Endodermal cell (in vitro differentiated cells): ENCODE measurements around the gene KIAA0930. TPM values are rescaled to one million over a fixed set of nuclear protein-coding genes. Genes with fewer than 3 reads are reported as not detected.

Experiments used
- DNase-seq: peaks from one replicate; pipeline ENCODE4 v3.0.0-alpha.2; 2017
- H3K27ac ChIP-seq: 2 replicates; pipeline ENCODE4 v1.5.1; 2013; ENCODE audit warnings: mild to moderate bottlenecking, low read depth, low read length, moderate library complexity
- H3K27me3 ChIP-seq: 2 replicates; pipeline ENCODE4 v1.6.1; 2013; ENCODE audit warnings: mild to moderate bottlenecking, low read length, moderate library complexity; ENCODE audit not compliant: insufficient read depth, control insufficient read depth, poor library complexity, severe bottlenecking
- H3K36me3 ChIP-seq: 2 replicates; pipeline ENCODE4 v1.7.0; 2013; ENCODE audit warnings: mild to moderate bottlenecking, low read length, moderate library complexity; ENCODE audit not compliant: control insufficient read depth, insufficient read depth
- H3K4me1 ChIP-seq: one replicate; pipeline ENCODE4 v1.7.0; 2013; ENCODE audit warnings: low read length; ENCODE audit not compliant: control insufficient read depth, insufficient read depth
- H3K4me3 ChIP-seq: 2 replicates; pipeline ENCODE4 v1.5.1; 2013; ENCODE audit warnings: mild to moderate bottlenecking, low read length, moderate library complexity
- H3K9ac ChIP-seq: 2 replicates; pipeline ENCODE4 v1.6.1; 2013; ENCODE audit warnings: mild to moderate bottlenecking, low read length, moderate library complexity; ENCODE audit not compliant: poor library complexity, severe bottlenecking; ENCODE audit errors: extremely low read depth
- H3K9me3 ChIP-seq: 2 replicates; pipeline ENCODE4 v1.6.1; 2013; ENCODE audit warnings: mild to moderate bottlenecking, low read length, moderate library complexity; ENCODE audit not compliant: control insufficient read depth
- H3K27ac Mint-ChIP-seq: 2 replicates; pipeline ENCODE4 v1.8.0; 2020; ENCODE audit warnings: mixed read lengths
- H3K27me3 Mint-ChIP-seq: 2 replicates; pipeline ENCODE4 v1.8.0; 2021; ENCODE audit warnings: mild to moderate bottlenecking, mixed read lengths; ENCODE audit not compliant: insufficient read depth
- H3K36me3 Mint-ChIP-seq: 2 replicates; pipeline ENCODE4 v1.8.0; 2020; ENCODE audit warnings: low read depth, mixed read lengths
- H3K4me1 Mint-ChIP-seq: 2 replicates; pipeline ENCODE4 v1.8.0; 2020; ENCODE audit warnings: mixed read lengths
- H3K4me3 Mint-ChIP-seq: 2 replicates; pipeline ENCODE4 v1.8.0; 2020; ENCODE audit warnings: mild to moderate bottlenecking, moderate library complexity, mixed read lengths
- H3K9me3 Mint-ChIP-seq: 2 replicates; pipeline ENCODE4 v1.8.0; 2020; ENCODE audit warnings: mild to moderate bottlenecking, mixed read lengths
- CTCF ChIP-seq: fragments of 200-600 bp; sonication (generic); conservative IDR thresholded peaks from 2 replicates; pipeline ENCODE4 v1.5.0; 2021; ENCODE audit warnings: antibody characterized with exemption, mild to moderate bottlenecking
- WGBS, 2 experiments: methylation state at CpG; one replicate each; pipeline versions ENCODE4 v1.1.5 to v1.1.7; 2013; ENCODE audit warnings: missing lambda C conversion rate in 2 of 2, mixed read lengths in 1 of 2; ENCODE audit not compliant: insufficient coverage in 1 of 2, insufficient read length in 1 of 2; 5-methylcytosine and 5-hydroxymethylcytosine counted together
- total RNA-seq, 2 donors: library from RNA; stranded (reverse); fragmentation: NEBNext Ultra II Directional in 1 of 2; extraction: Animal tissue kit (Norgen Biotek cat#: 25700) in 1 of 2; gene quantifications; 2 replicates in 1 of 2; 3 replicates in 1 of 2; pipeline ENCODE4 v1.2.1, GENCODE V29; 2021

The KIAA0930 gene
- total RNA-seq, 2 donors from 2014 or later = 36.2 to 47.8 TPM

- no peak overlapping the region for H3K9ac ChIP-seq
- H3K27me3 ChIP-seq = peaks cover 13% of the 10 kb centered on the region
Observed at GRCh38 chr22:45238076-45238956, 2.4 kb downstream of the KIAA0930 start.

GRCh38 chr22:45237065-45237990 lies 3.4 kb downstream of the KIAA0930 start:
- Histone ChIP-seq H3K4me3 (no peak overlapping the region), H3K9ac (no peak overlapping the region), H3K27ac (no peak overlapping the region), H3K9me3 (no peaks in the 10 kb centered on the region), H3K27me3 (peaks cover 13% of the 10 kb centered on the region), H3K4me1 (peaks cover 3% of the 10 kb centered on the region), H3K36me3 (peaks cover 5% of the 10 kb centered on the region)
- peaks cover 22% of the 10 kb centered on the region for H3K27me3 Mint-ChIP-seq
- peak overlapping the region; percentile 44 for H3K27ac Mint-ChIP-seq
- 91 to 92% methylated on average over 12 to 15 of the region's 15 CpGs for WGBS, 2 experiments
- no peak for TF ChIP-seq CTCF
- no peak overlapping the region for H3K4me3 Mint-ChIP-seq
- no peaks in the 10 kb centered on the region for H3K36me3 Mint-ChIP-seq
- no peaks in the 10 kb centered on the region for H3K9me3 Mint-ChIP-seq
- no peak for DNase-seq
- peaks cover 11% of the 10 kb centered on the region for H3K4me1 Mint-ChIP-seq

More at GRCh38 chr22:45238076-45238956, 2.4 kb downstream of the KIAA0930 start:
- Histone ChIP-seq H3K9me3 (no peaks in the 10 kb centered on the region), H3K4me3 (no peak overlapping the region), H3K27ac (no peak overlapping the region), H3K36me3 (peaks cover 5% of the 10 kb centered on the region), H3K4me1 (peaks cover 3% of the 10 kb centered on the region)
- Mint-ChIP-seq H3K36me3 (no peaks in the 10 kb centered on the region), H3K4me3 (no peak overlapping the region), H3K4me1 (peaks cover 11% of the 10 kb centered on the region), H3K27me3 (peaks cover 28% of the 10 kb centered on the region), H3K9me3 (no peaks in the 10 kb centered on the region), H3K27ac (no peak overlapping the region)
- WGBS, 2 experiments = 93% methylated on average over 17 to 18 of the region's 18 CpGs
- no peak for TF ChIP-seq CTCF
- no peak for DNase-seq

- no peaks in the 10 kb centered on the region for H3K36me3 Mint-ChIP-seq
- Histone ChIP-seq H3K4me1 (peaks cover 3% of the 10 kb centered on the region), H3K27ac (no peak overlapping the region), H3K9ac (no peak overlapping the region), H3K9me3 (no peaks in the 10 kb centered on the region), H3K36me3 (peaks cover 5% of the 10 kb centered on the region), H3K27me3 (peaks cover 6% of the 10 kb centered on the region), H3K4me3 (no peak overlapping the region)
- no peaks in the 10 kb centered on the region for H3K9me3 Mint-ChIP-seq
- peaks cover 9% of the 10 kb centered on the region for H3K27me3 Mint-ChIP-seq
- H3K4me1 Mint-ChIP-seq = peaks cover 11% of the 10 kb centered on the region
- no peak overlapping the region for H3K4me3 Mint-ChIP-seq
- H3K27ac Mint-ChIP-seq = no peak overlapping the region
- DNase-seq = no peak
- WGBS, 2 experiments = 93 to 94% methylated on average over 11 to 20 of the region's 20 CpGs
- no peak for TF ChIP-seq CTCF
Observed at GRCh38 chr22:45235851-45236342, 4.8 kb downstream of the KIAA0930 start.
